NCI-H1417 (cell line): ENCODE results near the gene STRN3.
A peak's percentile ranks its signal among the peaks of the same experiment; 100 is the strongest.

Source experiments
- DNase-seq, 3 experiments: peaks; one replicate each; lab custom pipeline; 2025; lab: John Stamatoyannopoulos, UW

STRN3 gene

DNA sequence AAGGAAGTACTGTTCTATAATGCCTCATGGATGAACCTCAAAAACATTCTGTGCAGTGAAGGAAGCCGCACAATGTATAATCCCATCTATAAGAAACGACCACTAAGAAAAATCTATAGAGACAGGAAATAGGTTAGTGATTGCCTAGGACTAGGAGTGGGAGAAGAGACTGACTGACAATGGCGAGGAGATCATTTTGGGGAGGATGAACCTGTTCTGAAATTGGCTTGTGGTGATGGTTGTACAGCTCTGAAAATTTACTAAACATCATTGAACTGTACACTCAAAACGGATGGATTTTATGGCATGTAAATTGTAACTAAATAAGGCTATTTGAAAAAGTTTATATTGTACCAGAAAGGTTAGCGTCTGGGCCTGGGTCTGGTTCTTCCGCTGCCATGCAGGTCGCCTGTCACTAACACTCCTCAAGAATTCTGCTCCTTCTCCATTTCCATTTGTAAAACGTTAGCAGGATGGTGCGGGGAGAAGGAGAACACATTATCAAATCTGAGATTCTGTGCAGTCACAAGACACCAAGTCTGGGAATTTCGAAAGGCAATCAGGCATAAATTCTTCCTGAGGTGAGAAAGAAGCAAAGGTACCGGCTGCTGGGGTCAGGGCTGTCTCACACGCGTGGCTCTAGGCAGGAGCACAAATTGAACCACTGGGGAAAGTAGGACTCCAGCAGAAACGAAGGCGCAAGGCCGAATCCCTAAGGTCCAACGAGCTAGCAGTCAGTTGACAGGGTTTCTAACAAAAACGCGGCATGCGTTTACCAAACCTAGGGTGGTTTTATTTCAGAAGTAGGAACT is 152.7 kb downstream of the STRN3 start:
- peak in 1 of 3 experiments; percentile 62 for DNase-seq

DNA sequence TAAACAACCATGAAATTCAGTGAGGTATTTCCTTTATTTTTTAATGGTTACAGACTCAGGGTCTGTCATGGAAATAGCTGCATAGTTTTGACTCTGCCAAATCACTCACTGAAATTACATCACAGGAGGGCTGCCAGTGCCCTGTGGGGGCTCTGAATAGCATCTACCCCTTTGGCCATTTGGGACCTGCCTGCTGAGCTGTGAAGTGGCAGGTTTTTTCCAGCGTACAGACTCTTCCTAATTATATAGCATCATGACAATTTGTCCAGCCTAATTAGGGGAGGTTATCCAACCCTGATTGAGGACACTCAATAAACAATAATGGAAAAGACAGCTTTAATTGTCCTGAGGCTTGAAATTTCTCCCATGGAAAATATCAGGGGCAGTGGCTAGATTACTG is 153.6 kb downstream of the STRN3 start:
- peak in 2 of 3 experiments; percentile 73 to 92 for DNase-seq

DNA sequence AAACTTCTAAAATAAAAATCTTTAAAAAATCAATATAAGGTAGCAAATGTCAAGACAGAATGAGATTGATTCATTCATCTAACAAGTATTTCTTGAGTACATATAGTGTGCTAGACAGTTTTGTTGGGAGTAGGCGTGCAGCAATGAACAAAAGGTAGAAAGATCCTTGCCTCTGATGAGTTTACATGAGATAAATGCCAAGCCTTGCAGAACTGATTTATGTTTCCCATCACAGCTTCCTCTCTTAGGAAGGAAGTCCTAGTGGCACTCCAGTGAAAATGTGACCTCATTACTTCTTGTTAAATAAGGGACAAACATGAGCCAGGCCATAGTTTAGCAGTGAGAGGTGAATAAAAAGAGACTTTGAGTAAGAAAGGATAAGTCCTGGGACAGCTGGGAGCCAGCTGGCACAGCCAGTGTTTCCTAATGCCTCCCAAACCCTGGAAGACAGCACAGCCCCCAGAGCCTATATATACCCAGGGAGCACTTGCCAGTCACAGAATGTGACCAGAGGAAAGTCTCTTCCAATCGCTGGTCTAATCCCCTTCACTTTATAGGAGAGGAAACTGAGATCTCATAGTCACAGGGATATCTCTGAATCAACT is 156.5 kb downstream of the STRN3 start:
- no peak for DNase-seq

DNA sequence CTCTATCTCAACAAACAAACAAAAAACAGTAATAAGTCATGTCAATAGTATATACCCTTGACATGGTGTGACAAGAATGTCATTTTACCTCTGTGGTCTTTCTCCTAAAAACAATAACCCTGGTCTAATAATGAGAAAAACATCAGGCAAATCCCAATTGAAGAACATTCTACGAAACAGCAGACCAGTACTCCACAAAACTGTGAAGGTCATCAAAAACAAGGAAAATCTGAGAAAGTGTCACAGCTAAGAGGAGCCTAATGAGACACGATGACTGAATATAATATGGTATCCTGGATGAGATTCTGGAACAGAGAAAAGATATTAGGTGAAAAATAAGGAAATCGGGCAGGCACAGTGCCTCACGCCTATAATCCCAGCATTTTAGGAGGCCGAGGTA is 157.4 kb downstream of the STRN3 start:
- DNase-seq: no peak

DNA sequence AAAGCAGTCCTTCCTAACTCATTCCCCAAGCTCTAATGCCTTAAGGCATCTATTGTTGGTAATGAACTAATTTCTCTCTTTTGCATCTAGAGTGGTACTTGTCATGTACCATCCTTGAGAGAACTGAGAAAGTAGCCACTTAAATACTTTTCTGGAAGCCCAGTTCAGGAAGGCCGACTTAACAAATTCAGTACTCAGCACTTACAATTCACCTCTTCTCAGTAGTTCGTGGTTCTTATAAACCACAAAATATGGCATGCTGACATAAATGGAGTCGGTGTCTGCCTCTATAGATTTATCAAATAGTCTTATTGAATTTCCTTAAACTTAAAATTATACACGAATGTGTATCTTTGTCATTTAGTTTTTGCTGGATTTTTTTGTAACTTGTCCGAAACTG is 161.2 kb downstream of the STRN3 start:
- DNase-seq: peak in 1 of 3 experiments; percentile 87

DNA sequence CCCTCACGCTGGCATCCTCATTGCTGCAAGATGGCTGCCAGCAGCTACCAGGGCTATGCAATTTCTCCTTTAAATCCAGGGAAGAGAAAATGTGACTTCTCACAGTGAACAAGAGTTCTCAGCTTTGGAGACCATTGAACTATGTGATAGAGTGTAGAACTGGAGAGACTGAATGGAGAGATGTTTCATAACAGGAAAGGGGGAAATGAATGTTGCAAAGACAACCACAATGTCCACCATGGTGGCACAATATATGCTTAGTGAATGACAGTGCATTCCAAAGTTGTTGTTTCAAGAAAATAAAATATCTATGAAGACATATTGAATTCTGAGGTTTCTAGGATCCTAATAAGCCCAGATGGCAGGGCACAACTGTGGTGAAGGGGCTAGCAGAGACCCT is 165.0 kb downstream of the STRN3 start:
- no peak for DNase-seq

DNA sequence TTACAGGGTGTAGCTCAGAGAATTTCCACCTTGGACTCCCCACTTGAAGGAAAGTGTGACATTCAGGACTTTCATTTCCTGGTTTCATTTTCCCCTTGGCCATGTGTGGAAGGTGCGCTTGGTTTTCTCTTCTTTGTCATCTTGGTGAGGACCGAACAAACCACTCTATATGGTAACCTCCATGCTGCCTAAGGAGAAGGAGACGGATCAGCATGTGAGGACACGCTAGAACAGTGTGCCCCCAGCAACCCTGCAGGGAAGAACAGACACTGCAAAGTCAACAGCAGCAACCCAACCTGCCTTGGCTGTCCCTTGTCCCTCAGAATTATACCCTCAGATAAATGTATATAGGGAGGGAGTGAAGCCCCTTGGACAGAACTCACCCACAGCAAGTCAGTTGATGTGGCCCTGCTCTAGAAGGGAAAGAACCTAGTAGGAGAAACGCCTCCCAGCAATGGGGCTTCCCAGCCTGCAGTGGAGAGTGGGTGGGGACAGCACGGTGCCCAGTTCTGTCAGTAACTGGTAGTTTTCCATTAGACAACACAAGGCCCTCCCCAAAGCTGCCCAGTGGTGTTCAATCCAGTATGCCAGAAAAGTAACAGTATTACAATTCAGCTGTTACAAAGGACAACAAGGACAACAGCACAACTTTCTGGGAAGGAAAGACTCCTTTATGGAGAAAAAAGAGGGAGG is 170.7 kb downstream of the STRN3 start:
- DNase-seq: no peak

DNA sequence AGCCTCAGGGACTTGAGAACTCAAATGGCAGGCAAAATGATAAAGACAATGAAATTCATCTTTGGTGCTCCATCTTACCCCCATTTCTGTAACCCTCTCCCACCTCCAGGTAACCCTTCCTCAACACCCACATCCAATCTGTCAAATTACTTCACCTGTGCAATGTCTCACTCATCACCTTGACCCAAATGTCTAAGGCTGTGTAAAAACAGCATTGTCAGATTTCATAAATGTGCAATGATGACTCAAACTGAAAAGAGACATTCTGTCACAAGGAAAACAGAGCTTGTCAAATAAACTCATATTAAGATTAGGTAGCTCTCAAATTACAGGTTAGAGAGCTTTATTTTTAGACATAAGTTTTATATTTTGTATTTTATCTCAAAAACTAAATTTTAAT is 171.7 kb downstream of the STRN3 start:
- DNase-seq: no peak

DNA sequence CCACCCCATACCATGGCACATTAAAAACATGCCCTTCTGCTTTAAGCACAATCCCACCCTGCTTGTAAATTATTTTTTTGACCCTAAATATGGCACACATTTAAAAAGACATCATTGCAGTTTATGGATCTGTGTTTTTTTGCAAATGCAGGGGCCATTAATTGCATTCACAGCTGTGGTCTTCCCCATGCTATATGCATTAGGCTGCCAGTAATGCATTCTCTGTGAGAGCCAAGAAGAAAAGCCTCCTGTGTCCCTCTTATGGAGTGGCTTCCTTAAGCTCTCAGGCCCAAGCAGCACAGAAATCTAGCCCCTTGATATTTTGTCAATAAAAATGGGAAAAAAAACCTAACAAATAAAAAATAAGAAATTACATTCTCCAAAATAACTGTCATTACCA is 172.2 kb downstream of the STRN3 start:
- DNase-seq: no peak

DNA sequence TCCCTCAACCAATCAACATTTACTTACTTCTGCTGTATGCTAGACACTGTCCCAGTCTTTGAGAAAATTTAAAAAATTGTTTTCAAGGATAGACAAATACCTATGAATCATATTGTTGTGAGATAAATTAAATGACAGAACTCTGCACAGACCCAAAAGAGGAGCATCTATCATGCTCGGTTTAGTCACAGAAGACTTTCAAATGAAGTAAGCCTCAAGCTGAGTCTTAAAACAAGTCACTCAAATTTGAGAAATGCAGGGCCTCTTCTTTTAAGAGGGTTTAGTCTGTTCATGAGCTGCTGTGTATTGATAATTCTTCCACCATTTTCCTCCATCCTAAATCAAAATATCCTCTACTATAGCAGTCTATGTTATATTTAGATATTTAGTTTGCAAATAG is 176.2 kb downstream of the STRN3 start:
- no peak for DNase-seq

DNA sequence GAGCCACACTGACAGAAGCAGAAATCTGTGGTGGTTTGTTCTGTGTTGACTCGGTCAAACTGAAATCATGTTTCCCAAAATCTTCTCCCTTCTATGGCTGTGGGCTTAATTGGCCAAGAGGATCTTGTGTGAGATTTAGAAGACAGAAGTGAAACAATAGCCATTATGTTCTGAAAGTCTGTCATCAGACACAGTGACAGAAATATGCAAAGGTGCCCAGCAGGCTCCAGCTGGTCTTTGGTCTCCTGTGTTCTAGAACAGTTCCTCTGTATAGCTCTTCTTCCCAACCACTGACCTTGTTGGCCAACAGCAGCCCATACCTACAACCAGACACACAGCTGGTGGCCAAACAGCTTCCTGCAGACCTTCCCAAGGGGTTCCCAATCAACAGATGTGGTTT is 176.8 kb downstream of the STRN3 start:
- no peak for DNase-seq

DNA sequence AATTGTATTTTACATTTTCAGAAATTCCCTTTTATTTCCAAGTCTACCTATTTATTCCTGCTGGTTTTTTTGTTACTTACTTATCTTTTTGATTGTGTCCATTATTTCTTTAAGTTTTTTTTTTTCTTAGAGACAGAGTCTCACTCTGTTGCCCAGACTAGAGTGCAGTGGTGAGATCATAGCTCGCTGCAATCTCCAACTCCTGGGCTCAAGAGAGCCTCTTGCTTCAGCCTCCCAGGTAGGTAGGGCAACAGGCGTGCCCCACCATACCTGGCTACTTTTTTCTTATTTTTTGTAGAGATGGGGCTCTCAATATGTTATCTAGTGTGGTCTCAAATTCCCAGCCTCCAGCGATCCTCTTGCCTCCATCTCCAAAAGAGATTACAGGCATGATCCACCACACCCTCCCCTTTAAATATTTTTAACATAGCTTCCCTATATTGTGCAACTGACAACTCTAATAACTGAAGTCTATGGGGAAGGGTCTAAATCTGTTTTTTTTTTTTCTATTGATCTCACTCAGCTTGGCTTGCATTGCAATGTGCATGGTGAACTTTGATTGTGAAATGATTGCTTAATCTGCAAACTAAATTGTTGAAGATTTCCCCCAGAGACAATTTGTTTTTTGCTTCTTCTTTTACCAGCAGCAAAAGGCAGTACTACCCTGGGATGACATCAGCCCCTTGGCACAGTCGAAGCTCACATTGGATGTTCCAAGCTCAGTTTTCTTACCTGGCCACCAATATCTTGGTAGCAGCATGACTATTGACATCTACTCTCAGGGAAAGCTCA is 177.5 kb downstream of the STRN3 start:
- DNase-seq: no peak
